ENCODE data around the gene TECPR1. TPM values are rescaled to one million over a fixed set of nuclear protein-coding genes. Genes with fewer than 3 reads are reported as not detected.

The TECPR1 gene
- total RNA-seq, 1 experiment from 2014 or later = 13.9 TPM

- DNase-seq = no peak
- no peaks in the 10 kb centered on the region for H3K27me3 Mint-ChIP-seq (ENCODE audit: low read depth)
- Histone ChIP-seq H2BK120ac (ENCODE audit: low read depth, low read length, poor library complexity, severe bottlenecking) (no peak overlapping the region), H4K8ac (replicated peaks; ENCODE audit: insufficient read length, low read depth, low read length) (no peak overlapping the region), H3K9me3 (ENCODE audit: control insufficient read depth, low read depth, low read length) (no peaks in the 10 kb centered on the region), H3K14ac (ENCODE audit: insufficient read depth, low read length) (no peak overlapping the region), H3K23me2 (ENCODE audit: insufficient read length, low read depth, low read length, poor library complexity, severe bottlenecking) (no peaks in the 10 kb centered on the region), H3K56ac (ENCODE audit: insufficient read length, low read depth, low read length) (no peak overlapping the region), H3K79me1 (ENCODE audit: insufficient read depth, low read depth, low read length, poor library complexity, severe bottlenecking) (peaks cover 3% of the 10 kb centered on the region), H3T11ph (ENCODE audit: low read length) (no peak overlapping the region), H2AFZ (ENCODE audit: low read length) (no peak overlapping the region), H2BK15ac (ENCODE audit: low read depth, low read length) (no peak overlapping the region), H3K4me1 (ENCODE audit: insufficient read depth, low read length) (peaks cover 2% of the 10 kb centered on the region; the same call in 1 of the 2 replicates), H3K18ac (ENCODE audit: insufficient read length, low read depth, low read length) (no peak overlapping the region), H3K23ac (ENCODE audit: insufficient read length, low read depth, low read length) (no peak overlapping the region), H3K27me3 (ENCODE audit: insufficient read depth, low read length) (no peaks in the 10 kb centered on the region), H4K20me1 (ENCODE audit: control insufficient read depth, insufficient read depth, insufficient read length) (no peaks in the 10 kb centered on the region), H3K4ac (ENCODE audit: low read depth, low read length) (no peak overlapping the region), H3K4me2 (ENCODE audit: insufficient read depth, insufficient read length, low read length) (no peak overlapping the region), H4K91ac (ENCODE audit: insufficient read length, low read depth, low read length) (no peak overlapping the region), H2BK20ac (ENCODE audit: low read depth, low read length, poor library complexity, severe bottlenecking) (no peak overlapping the region), H4K5ac (ENCODE audit: insufficient read length, low read depth, low read length) (no peak overlapping the region), H3K79me2 (ENCODE audit: insufficient read depth, low read length) (no peaks in the 10 kb centered on the region), H2AK5ac (ENCODE audit: insufficient read length, low read length) (no peak overlapping the region), H2BK12ac (ENCODE audit: insufficient read length, low read depth, low read length) (no peak overlapping the region), H3K27ac (ENCODE audit: insufficient read length, low read depth, low read length) (no peak overlapping the region), H3K9ac (ENCODE audit: extremely low read depth, insufficient read length, low read length) (no peak overlapping the region), H2BK5ac (ENCODE audit: insufficient read length, low read length) (no peak overlapping the region)
- peaks cover 7 to 12% (median 7%) of the 10 kb centered on the region in 3 experiments; a peak in 5 of 7 replicates for H3K36me3 Mint-ChIP-seq (ENCODE audit: insufficient read depth in 1 of 3, low read depth in 3 of 3)
- TF ChIP-seq CTCF (conservative IDR thresholded peaks at IDR 0.05) = no peak
- no peaks in the 10 kb centered on the region; a peak in 2 of 5 replicates for H3K9me3 Mint-ChIP-seq
- WGBS (ENCODE audit: extremely low coverage, insufficient read length, low lambda C conversion rate) = no CpG with 5 or more reads among the region's 10 CpGs
- H3K4me1 Mint-ChIP-seq = peaks cover 15 to 22% of the 10 kb centered on the region in 2 experiments
- H3K27ac Mint-ChIP-seq = no peak overlapping the region; a peak in 1 of 7 replicates
- H3K4me3 Mint-ChIP-seq = no peak overlapping the region
Observed at GRCh38 chr7:98178762-98179490, 73.1 kb downstream of the TECPR1 start.
